ENCODE results near the gene ADCY10. TPM values are rescaled to one million over a fixed set of nuclear protein-coding genes. Genes with fewer than 3 reads are reported as not detected.

Gene ADCY10, protein sequence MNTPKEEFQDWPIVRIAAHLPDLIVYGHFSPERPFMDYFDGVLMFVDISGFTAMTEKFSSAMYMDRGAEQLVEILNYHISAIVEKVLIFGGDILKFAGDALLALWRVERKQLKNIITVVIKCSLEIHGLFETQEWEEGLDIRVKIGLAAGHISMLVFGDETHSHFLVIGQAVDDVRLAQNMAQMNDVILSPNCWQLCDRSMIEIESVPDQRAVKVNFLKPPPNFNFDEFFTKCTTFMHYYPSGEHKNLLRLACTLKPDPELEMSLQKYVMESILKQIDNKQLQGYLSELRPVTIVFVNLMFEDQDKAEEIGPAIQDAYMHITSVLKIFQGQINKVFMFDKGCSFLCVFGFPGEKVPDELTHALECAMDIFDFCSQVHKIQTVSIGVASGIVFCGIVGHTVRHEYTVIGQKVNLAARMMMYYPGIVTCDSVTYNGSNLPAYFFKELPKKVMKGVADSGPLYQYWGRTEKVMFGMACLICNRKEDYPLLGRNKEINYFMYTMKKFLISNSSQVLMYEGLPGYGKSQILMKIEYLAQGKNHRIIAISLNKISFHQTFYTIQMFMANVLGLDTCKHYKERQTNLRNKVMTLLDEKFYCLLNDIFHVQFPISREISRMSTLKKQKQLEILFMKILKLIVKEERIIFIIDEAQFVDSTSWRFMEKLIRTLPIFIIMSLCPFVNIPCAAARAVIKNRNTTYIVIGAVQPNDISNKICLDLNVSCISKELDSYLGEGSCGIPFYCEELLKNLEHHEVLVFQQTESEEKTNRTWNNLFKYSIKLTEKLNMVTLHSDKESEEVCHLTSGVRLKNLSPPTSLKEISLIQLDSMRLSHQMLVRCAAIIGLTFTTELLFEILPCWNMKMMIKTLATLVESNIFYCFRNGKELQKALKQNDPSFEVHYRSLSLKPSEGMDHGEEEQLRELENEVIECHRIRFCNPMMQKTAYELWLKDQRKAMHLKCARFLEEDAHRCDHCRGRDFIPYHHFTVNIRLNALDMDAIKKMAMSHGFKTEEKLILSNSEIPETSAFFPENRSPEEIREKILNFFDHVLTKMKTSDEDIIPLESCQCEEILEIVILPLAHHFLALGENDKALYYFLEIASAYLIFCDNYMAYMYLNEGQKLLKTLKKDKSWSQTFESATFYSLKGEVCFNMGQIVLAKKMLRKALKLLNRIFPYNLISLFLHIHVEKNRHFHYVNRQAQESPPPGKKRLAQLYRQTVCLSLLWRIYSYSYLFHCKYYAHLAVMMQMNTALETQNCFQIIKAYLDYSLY (N-terminal part only)
- total RNA-seq, result 0.14 and 0.16 TPM in 2 replicates

GRCh38 chr1:167913895-167914496 lies at the start of gene ADCY10:
Gene ADCY10 (minus strand): TSS chr1:167914134. CDS start chr1:167905140, 8,994 bp downstream.
- intact Hi-C loops (cut with micrococcal nuclease), result no loop called here

DNA sequence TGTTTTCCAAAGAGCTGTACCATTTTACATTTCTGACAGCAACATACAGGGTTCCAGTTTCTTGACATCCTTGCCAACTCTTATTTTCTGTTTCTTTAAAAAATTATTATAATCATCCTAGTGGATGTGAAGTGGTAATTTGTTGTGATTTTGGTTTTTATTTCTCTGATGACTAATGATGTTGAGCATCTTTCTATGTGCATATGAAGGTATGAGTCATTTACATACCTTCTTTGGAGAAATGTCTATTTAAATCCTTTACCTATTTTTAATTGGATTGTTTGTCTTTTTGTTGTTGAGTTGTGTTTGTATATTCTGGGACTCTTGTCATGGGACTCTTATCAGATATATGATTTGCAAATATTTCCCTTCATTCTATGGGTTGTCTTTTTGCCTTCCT lies 43.8 kb upstream of the ADCY10 start:
- intact Hi-C loops (cut with micrococcal nuclease), result no loop called here

- intact Hi-C loops (cut with micrococcal nuclease), result no loop called here
Measured at GRCh38 chr1:167955915-167956314, 42.0 kb upstream of the ADCY10 start.

GRCh38 chr1:167950569-167950968 lies 36.6 kb upstream of the ADCY10 start:
- intact Hi-C loops (cut with micrococcal nuclease), result no loop called here

DNA sequence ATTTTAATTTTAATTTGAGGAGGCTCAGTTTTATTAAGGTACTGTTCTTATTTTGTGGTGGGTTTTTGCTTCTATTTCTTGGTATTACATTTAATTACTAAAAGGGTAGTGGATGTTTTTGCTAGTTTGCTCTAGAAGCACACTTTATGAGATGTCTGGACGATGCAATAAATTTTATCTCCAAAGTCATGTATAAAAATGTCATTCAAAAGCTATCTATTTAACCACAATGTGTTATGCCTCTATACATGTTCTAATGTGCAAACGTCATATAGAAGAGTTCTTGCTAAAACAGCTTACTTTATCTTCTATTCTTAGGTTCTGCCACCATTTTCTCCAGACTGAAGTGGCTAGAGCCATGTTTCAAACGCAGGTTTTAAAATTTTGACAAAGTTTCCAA lies 35.9 kb upstream of the ADCY10 start:
- intact Hi-C loops (cut with micrococcal nuclease), result no loop called here

DNA sequence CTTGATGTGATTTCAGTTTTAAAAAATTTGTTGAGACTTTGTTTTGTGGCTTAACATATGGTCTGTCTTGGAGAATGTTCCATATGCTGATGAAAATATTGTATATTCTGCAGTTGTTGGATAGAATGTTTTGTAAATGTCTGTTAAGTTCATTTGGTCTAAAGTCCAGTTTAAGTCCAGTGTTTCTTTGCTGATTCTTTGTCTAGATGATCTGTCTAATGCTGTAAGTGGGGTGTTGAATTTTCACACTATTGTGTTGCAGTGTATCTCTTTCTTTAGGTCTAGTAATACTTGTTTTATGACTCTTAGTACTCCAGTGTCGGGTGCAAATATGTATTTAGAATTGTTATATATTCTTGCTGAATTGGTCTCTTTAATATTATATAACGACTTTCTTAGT lies 33.8 kb upstream of the ADCY10 start:
- intact Hi-C loops (cut with micrococcal nuclease), result no loop called here

- intact Hi-C loops (cut with micrococcal nuclease), result no loop called here
Measured at GRCh38 chr1:167943541-167943940, 29.6 kb upstream of the ADCY10 start.

DNA sequence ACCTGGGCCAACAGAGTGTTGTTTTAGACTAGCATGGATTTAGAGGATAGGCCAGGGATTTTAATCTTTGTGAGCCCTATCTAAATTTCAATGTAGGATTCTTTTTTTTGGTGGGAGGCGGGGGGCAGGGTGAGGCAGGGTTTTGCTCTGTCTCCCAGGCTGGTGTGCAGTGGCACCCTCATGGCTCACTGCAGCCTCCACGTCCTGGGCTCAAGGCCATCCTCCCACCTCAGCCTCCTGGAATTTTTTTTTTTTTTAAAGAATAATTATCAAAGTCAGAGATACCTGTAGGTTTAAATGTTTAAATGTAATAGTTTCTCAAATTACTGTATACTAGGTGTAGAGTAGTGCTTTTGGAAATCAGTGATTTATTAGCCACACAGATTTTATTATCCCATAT lies 26.3 kb upstream of the ADCY10 start:
- intact Hi-C loops (cut with micrococcal nuclease), result no loop called here

DNA sequence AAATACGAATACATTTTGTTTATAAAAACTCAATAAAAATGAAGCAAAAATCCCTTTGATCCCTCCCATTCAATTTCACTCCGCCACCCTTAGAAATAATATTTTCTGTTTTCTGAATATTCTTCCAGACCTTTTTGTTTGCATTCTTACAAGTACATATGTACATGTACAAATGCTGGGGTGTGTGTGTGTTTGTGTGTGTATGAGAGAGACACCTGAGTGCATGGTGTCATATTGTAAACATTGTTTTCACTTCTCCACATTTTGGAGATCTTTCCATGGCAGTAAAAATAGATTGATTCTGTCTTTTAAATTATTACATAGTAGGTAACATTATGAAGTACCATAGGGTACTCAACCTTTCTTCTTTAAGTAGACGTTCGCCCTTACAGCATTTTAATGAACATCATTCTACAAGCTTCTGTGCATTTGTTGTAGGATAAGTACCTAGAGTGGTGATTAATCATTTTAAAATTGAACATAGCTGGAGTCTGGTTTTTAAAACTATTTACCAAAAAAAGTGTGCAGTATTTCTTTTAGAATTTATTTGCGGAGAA lies 24.2 kb upstream of the ADCY10 start:
- intact Hi-C loops (cut with micrococcal nuclease), result loop anchor here (5.0 to 10.0 kb wide), 6 partner anchors 144 to 1954 kb away; partner anchors contain the start of genes CREG1, SCYL3 and TADA1

DNA sequence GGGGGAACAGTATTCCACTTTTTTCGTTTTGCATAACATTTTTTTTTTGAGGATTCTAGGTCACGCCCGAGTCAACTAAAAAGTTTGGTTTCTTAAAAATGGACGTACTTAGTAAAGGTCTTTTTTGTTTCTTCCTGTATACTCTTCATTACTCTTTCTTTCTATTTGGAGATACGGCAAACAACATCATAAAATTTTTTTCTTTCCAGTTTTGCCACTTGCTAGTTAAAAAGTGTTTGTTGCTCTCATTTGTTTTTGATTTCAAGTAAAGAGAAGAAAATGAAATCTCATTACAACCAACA lies 23.7 kb upstream of the ADCY10 start:
- intact Hi-C loops (cut with micrococcal nuclease), result loop anchor here (2.0 to 10.0 kb wide), 12 partner anchors 133 to 1955 kb away; partner anchors contain the start of genes CREG1, NME7, SCYL3 and SFT2D2

- intact Hi-C loops (cut with micrococcal nuclease), result loop anchor here (1.0 to 10.0 kb wide), 14 partner anchors 132 to 1955 kb away; partner anchors contain the start of genes CREG1, NME7, SCYL3 and SFT2D2
Measured at GRCh38 chr1:167936930-167937708, 23.2 kb upstream of the ADCY10 start, which contains the start of gene MPC2. Gene MPC2 (minus strand): TSS chr1:167937072. CDS start chr1:167935841, 1,231 bp downstream.

GRCh38 chr1:167936068-167936929 lies 22.4 kb upstream of the ADCY10 start, which contains the start of gene DCAF6:
Gene DCAF6 (plus strand): TSS chr1:167936683. CDS start chr1:167936912, 229 bp downstream.
- intact Hi-C loops (cut with micrococcal nuclease), result loop anchor here (1.0 to 10.0 kb wide), 14 partner anchors 131 to 1956 kb away; partner anchors contain the start of genes CREG1, NME7, SCYL3 and SFT2D2

GRCh38 chr1:167935216-167936067 lies 21.5 kb upstream of the ADCY10 start:
- intact Hi-C loops (cut with micrococcal nuclease), result loop anchor here (1.0 to 10.0 kb wide), 14 partner anchors 131 to 1957 kb away; partner anchors contain the start of genes CREG1, NME7, SCYL3 and SFT2D2

- intact Hi-C loops (cut with micrococcal nuclease), result loop anchor here (5.0 to 10.0 kb wide), 6 partner anchors 148 to 1958 kb away; partner anchors contain the start of genes CREG1, SCYL3 and TADA1
Measured at GRCh38 chr1:167934426-167935215, 20.7 kb upstream of the ADCY10 start.

- intact Hi-C loops (cut with micrococcal nuclease), result loop anchor here (10.0 kb wide), 1 partner anchor 1059 kb away; the partner anchor contains the start of gene TADA1
Measured at GRCh38 chr1:167933788-167934187, 19.9 kb upstream of the ADCY10 start.

DNA sequence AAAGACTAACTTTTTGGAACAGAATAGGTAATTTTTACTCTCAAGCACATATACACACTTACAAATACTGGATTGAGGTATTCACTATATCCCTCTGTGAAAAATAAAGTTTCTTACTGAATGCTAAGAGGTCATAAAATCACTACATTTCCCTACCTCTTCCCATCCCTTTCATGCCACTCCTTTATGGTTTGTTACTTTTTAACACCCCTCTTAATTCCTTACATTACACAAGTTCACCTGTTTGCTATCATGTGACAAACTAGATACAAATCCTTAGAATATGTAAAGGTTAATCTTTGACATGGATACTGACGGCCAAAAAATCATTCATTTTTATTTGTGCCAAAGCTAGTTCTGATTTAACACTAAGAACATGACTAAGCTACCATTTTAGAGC lies 15.8 kb upstream of the ADCY10 start:
- intact Hi-C loops (cut with micrococcal nuclease), result loop anchor here (10.0 kb wide), 1 partner anchor 1055 kb away; the partner anchor contains the start of gene TADA1
